GM08714 (cell line): ENCODE results near the gene GCC2.
"Not testable (repeated sequence)": the region's sequence is repeated elsewhere in the genome, so short reads cannot be mapped to it uniquely, and the experiment has no call there.

Experiments
- H3K4me3 ChIP-seq: fragments of 200-500 bp; sonication (Bioruptor generic); 2 replicates; pipeline ENCODE4 v1.5.1; 2014; ENCODE audit warnings: mild to moderate bottlenecking, low read length, inconsistent platforms
- ZNF274 ChIP-seq: IDR thresholded peaks from 2 replicates; pipeline ENCODE4 v1.6.1; 2012; ENCODE audit warnings: mild to moderate bottlenecking, low read depth, low read length

GCC2 gene

DNA sequence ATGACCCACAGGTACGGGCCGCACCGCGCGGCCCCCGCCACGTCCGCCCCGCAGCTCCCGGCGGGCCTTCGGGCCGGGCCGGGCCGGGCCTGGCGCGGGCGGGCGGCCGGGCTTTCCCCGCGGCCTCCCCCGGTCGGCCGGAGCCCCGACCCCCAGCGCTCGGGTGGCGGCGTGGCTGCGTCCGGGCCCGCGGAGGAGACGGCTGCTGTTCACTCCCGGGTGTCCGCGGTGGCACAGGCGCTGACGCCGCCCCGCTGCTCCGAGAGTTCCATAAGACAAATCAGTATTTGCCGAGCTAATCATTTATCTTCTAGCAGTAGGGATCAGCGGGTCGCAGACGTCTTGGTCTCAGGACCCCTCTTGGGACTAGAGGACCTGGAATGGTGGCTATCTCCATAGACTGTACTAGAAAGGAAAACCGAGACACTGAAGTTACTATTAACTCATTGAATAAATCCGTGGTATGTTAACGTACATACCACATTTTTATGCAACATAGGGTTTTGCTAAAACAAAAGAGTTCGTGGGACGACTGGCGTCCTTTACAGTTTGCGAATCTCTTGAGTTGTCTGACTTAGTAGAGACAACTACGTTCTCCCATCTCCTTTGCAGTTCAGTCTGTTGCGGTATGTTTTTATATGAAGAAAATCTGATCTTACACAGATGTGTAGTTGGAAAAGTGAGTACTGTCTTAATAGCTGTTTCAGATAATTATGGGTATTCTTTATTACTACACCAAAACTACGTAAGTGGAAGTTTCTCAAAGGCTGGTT is 85.8 kb downstream of the GCC2 start:
- H3K4me3 ChIP-seq = peak overlapping the region; percentile 92
- TF ChIP-seq ZNF274 = no peak

DNA sequence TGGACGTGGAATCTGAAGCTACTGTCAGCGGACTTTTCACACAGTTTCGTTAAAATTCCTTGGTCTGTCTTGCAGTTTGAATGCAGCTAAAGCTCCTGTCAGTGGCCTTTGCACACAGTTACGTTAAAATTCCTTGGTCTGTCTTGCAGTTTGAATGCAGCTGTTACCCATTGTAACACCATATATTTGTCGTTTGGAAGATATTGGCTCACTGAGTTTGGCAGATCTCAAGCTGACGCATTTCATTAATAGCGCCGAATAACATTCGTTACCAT is 86.3 kb downstream of the GCC2 start:
- peak overlapping the region; percentile 92 for H3K4me3 ChIP-seq
- no peak for TF ChIP-seq ZNF274

DNA sequence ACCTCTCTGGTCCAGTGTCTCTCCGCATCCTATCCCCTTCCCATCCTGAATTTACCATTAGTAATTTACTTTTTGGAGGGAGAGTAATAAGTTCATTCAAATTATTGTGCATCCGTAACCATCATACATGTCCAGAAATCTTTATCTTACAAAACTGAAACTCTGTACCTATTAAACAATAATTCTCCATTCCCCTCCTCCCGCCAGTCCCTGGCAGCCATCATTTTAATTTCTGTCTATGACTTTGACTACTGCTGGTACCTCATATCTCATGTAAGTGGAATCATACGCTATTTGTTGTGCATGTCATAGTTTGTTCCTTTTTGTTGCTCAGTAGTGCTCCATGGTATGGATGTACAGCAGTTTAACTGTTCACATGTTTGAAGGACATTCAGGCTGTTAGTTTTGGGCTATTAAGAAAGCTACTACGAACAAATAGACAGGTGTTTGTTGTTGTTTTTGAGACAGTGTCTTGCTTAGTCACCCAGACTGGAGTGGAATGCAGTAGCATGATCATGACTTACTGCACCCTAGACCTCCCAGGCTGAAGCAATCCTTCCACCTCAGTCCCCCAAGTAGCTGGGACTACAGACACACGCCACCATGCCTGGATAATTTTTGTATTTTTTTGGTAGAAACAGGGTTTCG is 87.3 kb downstream of the GCC2 start:
- no peak for TF ChIP-seq ZNF274
- no peak overlapping the region; the same call in 1 of the 2 replicates for H3K4me3 ChIP-seq

DNA sequence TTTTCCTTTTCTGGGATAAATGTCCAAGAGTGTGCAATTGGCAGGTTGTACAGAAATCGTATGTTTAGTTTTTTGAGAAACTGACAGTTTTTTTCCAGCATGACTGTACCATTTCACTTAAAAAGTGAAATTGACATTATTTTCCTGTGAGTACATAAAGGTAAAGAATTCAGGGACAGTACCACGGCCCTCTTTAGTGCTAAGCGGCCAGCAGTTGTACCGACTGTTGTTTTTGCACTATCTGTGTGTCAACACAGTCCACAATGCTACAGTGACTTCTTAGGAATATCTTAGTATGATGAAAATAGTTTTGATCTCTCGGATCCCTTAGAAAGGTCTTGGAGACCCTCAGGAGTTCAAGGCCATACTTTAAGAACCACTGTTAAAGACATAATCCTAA is 87.9 kb downstream of the GCC2 start:
- H3K4me3 ChIP-seq = no peak overlapping the region
- TF ChIP-seq ZNF274 = no peak

DNA sequence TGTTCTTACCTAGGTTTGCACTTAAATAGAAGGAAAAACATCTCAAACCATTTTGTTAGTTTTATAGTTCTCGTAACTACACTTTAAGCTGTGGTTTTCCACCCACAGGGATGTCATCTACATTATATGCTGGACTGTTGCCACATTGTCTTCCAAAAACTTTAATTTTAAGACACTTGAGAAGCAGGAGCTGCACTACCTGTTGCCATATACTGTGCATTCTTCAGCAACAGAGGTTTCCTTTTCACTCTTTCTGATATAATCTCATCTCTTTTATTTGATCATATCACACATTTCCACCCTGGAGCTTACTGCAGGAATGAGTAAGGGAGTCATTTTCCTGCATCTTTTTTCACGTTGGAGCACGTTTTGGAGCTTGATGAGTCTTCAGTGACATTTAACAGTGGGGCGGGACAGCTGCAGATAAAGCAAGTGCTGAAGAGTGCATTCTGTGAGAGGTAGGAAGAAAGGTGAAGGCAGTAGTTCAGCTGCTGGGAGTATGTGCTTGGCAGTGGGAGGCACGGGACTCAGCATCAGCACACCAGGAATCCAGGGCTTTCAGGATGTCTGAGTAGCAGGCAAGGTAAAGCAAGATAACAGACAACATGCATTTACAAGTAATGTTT is 89.1 kb downstream of the GCC2 start:
- TF ChIP-seq ZNF274 = no peak
- H3K4me3 ChIP-seq = no peak overlapping the region

DNA sequence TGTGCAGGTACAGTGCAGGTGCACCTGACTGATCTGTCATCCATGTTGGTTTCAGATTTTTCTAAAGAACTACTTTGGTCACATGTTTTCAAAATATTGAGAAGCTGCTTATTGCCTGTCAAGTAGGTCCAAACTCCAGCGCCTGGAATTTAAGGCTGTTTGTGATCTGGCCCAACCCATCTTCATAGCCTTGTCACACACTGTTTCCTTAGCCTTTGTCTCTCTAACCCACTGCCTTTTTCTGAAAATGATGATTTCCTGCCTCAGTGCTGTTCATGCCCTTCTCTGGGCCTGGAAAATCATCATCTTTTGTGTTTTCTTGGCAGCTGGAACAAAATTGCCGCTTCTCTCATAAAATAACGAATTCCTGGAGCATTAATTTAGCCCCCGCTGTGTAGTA is 92.4 kb downstream of the GCC2 start:
- no peak for TF ChIP-seq ZNF274

DNA sequence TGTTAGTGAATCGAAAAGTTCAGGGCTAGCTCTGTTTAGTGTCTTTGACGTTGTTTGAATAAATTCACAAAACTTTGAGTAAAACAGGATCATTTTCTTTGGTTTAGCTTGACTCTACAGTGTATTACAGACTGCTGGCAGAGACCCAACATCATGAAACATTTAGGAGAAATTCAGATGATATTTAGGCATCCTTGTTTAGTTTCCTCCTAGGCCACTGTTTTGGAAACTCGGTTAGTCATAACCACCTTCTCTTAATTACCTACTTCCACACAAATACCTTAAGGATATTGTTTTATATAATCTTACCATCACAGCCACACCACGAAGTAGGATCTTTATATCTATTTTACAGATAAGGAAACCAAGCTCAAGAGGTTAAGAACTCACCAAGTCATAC is 93.1 kb downstream of the GCC2 start:
- H3K4me3 ChIP-seq = no peak overlapping the region
- no peak for TF ChIP-seq ZNF274

More for the DNA sequence above, 92.4 kb downstream of the GCC2 start:
- H3K4me3 ChIP-seq = no peak overlapping the region

DNA sequence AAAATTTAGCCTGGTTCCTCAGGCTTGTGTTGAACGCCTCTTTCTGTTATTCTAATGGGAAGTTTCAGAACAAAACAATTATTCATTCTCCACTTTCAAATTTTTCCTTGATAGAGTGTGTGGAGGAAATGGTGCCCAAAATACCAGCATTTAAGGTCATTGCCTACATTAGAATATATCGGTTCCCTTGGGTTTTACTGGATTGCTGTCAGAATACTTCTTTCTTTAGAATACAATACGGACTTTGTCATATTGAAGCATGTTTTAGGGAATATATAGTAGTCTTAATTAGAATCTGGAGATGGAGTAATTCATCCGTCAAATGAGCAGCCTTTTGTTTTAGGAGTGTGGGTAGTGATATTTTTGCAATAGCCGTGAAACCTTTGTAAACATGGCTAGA is 98.6 kb downstream of the GCC2 start:
- no peak overlapping the region for H3K4me3 ChIP-seq
- TF ChIP-seq ZNF274 = no peak

DNA sequence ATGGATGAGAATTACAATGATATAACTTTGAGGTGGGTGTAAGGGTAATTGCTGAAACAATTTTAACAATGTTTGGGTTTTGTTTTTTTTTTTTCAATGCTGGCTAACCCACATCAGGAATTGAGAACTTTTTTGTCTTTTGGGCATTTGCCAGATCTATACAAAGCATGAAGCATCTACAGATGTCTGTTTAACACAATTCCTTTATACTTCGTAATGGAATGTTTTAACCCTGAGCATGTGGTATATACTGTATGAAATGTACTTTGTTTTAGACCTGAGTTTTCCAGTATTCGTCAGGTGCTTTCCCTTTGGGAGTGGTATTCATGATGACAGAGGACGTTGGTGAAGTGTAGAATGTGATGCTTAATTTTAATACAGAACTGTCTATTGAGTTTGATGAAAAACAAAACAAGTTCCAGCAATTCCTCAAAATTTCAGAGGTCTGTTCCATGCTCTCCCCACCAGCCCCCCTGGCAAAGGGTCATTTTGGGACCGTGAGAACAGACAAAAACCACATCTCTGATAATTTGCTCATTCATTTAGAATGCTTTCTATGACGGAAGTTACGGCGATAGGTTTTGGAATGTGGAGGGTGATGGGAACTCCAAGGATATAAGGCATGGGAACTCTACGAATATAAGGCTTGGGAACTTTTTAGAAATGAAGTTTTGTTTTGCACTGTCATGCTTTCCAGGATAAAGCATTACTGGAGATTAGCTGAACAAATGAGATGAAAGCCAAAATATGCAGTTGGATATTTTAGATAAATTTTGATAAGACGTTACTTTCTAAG is 99.4 kb downstream of the GCC2 start:
- H3K4me3 ChIP-seq = no peak overlapping the region
- no peak for TF ChIP-seq ZNF274

DNA sequence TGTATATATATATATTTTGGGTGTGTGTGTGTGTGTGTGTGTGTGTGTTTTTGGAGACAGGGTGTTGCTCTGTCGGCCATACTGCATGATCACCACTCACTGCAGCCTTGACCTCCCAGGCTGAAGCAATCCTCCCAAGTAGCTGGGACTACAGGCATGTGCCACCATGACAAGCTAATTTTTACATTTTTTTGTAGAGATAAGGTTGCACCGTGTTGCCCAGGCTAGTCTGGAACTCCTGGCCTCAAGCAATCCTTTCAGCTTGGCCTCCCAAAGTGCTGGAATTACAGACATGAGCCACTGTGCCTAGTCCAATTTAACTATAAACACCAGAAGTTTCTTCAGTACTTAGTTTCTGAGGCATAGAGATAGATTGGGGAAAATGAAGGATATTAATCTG is 103.6 kb downstream of the GCC2 start:
- H3K4me3 ChIP-seq = no peak overlapping the region
- no peak for TF ChIP-seq ZNF274

DNA sequence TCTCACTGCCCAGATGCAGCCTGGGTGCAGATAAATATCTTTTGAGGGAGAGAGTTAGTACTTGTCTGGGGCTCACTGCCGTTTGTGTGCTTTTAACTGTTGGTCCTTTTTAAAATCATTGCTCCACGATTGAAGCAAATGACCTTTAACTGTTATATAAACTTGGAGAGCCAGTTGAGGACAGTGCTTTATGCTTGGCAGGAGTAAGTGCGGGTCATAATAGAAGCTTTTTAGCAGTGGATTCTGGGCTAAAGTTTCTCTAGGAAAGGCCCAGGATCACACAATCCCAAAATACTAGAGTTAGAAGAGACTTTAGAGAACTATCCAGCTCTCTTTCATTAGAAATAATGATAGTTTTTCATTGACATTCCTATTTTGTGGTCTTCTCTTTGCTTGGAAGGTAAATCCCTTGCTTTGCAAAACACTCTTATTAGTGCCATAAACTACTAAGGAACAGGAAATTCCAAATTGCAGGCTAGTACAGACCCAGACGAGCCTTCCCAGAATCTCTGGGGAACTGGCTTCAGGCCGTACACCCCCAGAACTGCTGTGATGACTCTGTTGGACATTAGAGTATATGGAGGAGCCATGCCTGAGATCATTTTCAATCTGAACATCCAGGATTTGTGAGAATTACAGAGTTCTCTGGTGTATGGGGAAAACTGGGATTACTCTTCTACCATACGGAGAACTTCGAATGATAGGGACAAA is 104.4 kb downstream of the GCC2 start:
- TF ChIP-seq ZNF274 = no peak
- no peak overlapping the region for H3K4me3 ChIP-seq

DNA sequence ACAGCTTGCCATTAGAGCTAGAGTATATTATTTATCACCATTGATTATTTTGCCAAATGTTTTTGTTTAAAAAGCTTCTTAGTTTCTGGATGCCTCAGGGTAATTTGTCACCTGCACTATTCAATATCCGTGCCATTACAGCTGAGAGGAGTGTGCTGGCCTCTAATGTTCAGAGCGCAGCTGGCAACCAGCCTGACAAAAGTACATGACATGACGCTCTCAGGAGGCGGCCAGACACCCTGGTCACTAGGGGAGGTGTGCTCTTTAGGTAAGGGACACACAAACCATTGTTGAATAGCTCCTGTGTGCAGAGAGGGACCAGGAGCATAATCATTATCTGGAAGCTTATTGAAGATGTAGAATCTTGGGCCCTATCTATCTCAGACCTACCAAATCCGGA is 105.5 kb downstream of the GCC2 start:
- H3K4me3 ChIP-seq = no peak overlapping the region

DNA sequence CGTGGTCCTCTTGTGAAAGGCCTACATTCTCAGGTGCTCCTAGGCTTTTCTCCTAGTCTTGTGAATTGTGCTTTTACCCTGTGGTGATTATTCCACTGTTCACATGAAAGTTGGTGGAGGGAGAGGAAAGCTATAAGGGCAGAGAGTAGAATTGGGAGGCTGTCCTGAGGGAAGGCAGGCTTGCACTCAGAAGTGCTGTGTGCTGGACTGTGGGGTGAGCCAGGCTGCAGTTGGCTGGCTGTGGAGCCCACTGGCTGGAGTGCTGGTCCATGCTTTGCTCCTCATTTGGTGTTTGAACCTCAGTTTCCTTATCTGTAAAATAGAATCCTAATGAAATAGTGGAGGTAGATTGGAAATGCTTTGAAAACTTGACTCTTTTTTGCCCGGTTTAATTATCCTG is 106.6 kb downstream of the GCC2 start:
- H3K4me3 ChIP-seq = no peak overlapping the region
- no peak for TF ChIP-seq ZNF274

More for the DNA sequence above, 105.5 kb downstream of the GCC2 start:
- TF ChIP-seq ZNF274 = no peak

DNA sequence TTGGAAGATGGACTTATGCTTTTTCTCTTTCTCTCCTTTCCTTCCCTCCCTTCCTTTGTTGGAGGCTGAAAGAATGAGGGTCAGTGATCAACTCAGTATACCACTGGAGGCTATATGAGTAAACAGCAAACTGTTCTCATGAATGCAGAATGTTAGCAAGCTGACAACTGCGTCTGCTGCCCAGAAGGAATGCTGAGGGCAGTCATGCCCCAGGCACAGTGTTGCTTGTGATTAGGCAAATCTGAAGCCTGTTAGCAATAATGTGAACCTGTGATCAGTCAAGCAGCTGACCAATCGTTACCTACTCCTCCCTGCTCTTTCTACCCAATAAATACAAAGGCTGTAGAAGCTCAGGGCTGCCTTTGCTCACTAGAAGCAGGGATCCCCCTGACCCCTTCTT is 107.6 kb downstream of the GCC2 start:
- not testable (repeated sequence) for H3K4me3 ChIP-seq
